Neural progenitor cell (in vitro differentiated cells): ENCODE results near the gene GAP43. TPM values are rescaled to one million over a fixed set of nuclear protein-coding genes. Genes with fewer than 3 reads are reported as not detected.

Experiments
- DNase-seq: peaks from one replicate; pipeline ENCODE4 v3.0.0-alpha.2; 2016; ENCODE audit warnings: low spot score
- H2AFZ ChIP-seq: fragments of 200-600 bp; sonication (generic); replicated peaks from 2 replicates; pipeline ENCODE4 v1.6.1; 2016; ENCODE audit warnings: antibody characterized with exemption
- H3F3A ChIP-seq: fragments of 200-600 bp; sonication (generic); 2 replicates; pipeline ENCODE4 v1.6.1; 2016; ENCODE audit warnings: antibody characterized with exemption, low read depth
- H3K27ac ChIP-seq: fragments of 200-600 bp; sonication (generic); 2 replicates; pipeline ENCODE4 v1.5.1; 2016; ENCODE audit warnings: mild to moderate bottlenecking
- H3K27me3 ChIP-seq: fragments of 200-600 bp; sonication (generic); 2 replicates; pipeline ENCODE4 v1.6.1; 2016; ENCODE audit warnings: mild to moderate bottlenecking, moderate library complexity
- H3K36me3 ChIP-seq: fragments of 200-600 bp; sonication (generic); 2 replicates; pipeline ENCODE4 v1.5.1; 2016
- H3K4me1 ChIP-seq: fragments of 200-600 bp; sonication (generic); 2 replicates; pipeline ENCODE4 v1.6.1; 2016; ENCODE audit warnings: mixed run types
- H3K4me2 ChIP-seq: fragments of 200-600 bp; sonication (generic); 2 replicates; pipeline ENCODE4 v1.6.1; 2016
- H3K4me3 ChIP-seq: fragments of 200-600 bp; sonication (generic); 2 replicates; pipeline ENCODE4 v1.5.1; 2016
- H3K79me2 ChIP-seq: fragments of 200-600 bp; sonication (generic); 2 replicates; pipeline ENCODE4 v1.6.1; 2016; ENCODE audit warnings: low read depth
- H3K9ac ChIP-seq: fragments of 200-600 bp; sonication (generic); 2 replicates; pipeline ENCODE4 v1.6.1; 2016
- H3K9me3 ChIP-seq: fragments of 200-600 bp; sonication (generic); 2 replicates; pipeline ENCODE4 v1.5.1; 2016; ENCODE audit warnings: low read depth
- H4K20me1 ChIP-seq: fragments of 200-600 bp; sonication (generic); 2 replicates; pipeline ENCODE4 v1.6.1; 2016; ENCODE audit warnings: low read depth
- H3K27ac Mint-ChIP-seq: 3 replicates; pipeline ENCODE4 v1.8.0; 2021; ENCODE audit warnings: mixed read lengths
- H3K27me3 Mint-ChIP-seq: 2 replicates; pipeline ENCODE4 v1.8.0; 2022; ENCODE audit warnings: low read depth, mild to moderate bottlenecking, inconsistent platforms, moderate library complexity, mixed read lengths; ENCODE audit not compliant: insufficient read depth
- H3K36me3 Mint-ChIP-seq: 3 replicates; pipeline ENCODE4 v1.8.0; 2021; ENCODE audit warnings: mixed read lengths
- H3K4me1 Mint-ChIP-seq: 3 replicates; pipeline ENCODE4 v1.8.0; 2021; ENCODE audit warnings: mixed read lengths
- H3K4me3 Mint-ChIP-seq: 3 replicates; pipeline ENCODE4 v1.8.0; 2021; ENCODE audit warnings: mild to moderate bottlenecking, moderate library complexity, mixed read lengths
- H3K9me3 Mint-ChIP-seq: 3 replicates; pipeline ENCODE4 v1.8.0; 2020; ENCODE audit warnings: mixed read lengths
- CTCF ChIP-seq: fragments of 200-600 bp; sonication (generic); IDR thresholded peaks from 2 replicates; pipeline ENCODE4 v1.5.1; 2017; ENCODE audit warnings: antibody characterized with exemption, mild to moderate bottlenecking
- EZH2 ChIP-seq: fragments of 200-600 bp; sonication (generic); IDR thresholded peaks from 2 replicates; pipeline ENCODE4 v1.6.1; 2017; ENCODE audit warnings: antibody characterized with exemption, mild to moderate bottlenecking, moderate library complexity
- EZH2phosphoT487 ChIP-seq: fragments of 200-600 bp; sonication (generic); IDR thresholded peaks from 2 replicates; pipeline ENCODE4 v1.6.1; 2017; ENCODE audit warnings: antibody characterized with exemption
- total RNA-seq: library from RNA; depleted of rRNA; stranded (reverse); fragments of >200 nt; gene quantifications from 2 replicates; pipeline ENCODE4 v1.2.3, GENCODE V29; 2015; ENCODE audit warnings: low replicate concordance

GAP43 gene
- total RNA-seq, 1 donor from 2014 or later, result 5.0 TPM

- H3K4me2 ChIP-seq, result no peak overlapping the region
- Mint-ChIP-seq H3K4me3 (no peak overlapping the region), H3K27ac (no peak overlapping the region), H3K27me3 (no peaks in the 10 kb centered on the region), H3K4me1 (no peaks in the 10 kb centered on the region), H3K36me3 (peaks cover 7% of the 10 kb centered on the region), H3K9me3 (no peaks in the 10 kb centered on the region)
- no peaks in the 10 kb centered on the region for H3K4me1 ChIP-seq
- no peak for DNase-seq
- no peak overlapping the region for H2AFZ ChIP-seq
- H3K36me3 ChIP-seq, result no peaks in the 10 kb centered on the region
- no peak overlapping the region for H3K27ac ChIP-seq
- H3F3A ChIP-seq, result no peaks in the 10 kb centered on the region
- H4K20me1 ChIP-seq, result no peaks in the 10 kb centered on the region
- no peaks in the 10 kb centered on the region for H3K27me3 ChIP-seq
- TF ChIP-seq EZH2 (no peak), CTCF (no peak), EZH2phosphoT487 (no peak)
- no peak overlapping the region for H3K9ac ChIP-seq
- H3K9me3 ChIP-seq, result no peaks in the 10 kb centered on the region
- H3K4me3 ChIP-seq, result no peak overlapping the region
- H3K79me2 ChIP-seq, result no peaks in the 10 kb centered on the region
These were observed 15.7 kb downstream of the GAP43 start for GRCh38 chr3:115638991-115639390.

GRCh38 chr3:115644391-115644790 is 21.1 kb downstream of the GAP43 start:
- Mint-ChIP-seq H3K36me3 (peaks cover 8% of the 10 kb centered on the region), H3K27me3 (no peaks in the 10 kb centered on the region), H3K9me3 (peaks cover 13% of the 10 kb centered on the region), H3K4me3 (no peak overlapping the region), H3K4me1 (peaks cover 11% of the 10 kb centered on the region), H3K27ac (no peak overlapping the region)
- no peaks in the 10 kb centered on the region for H3K27me3 ChIP-seq
- no peak overlapping the region for H3K4me3 ChIP-seq
- H3K27ac ChIP-seq, result no peak overlapping the region
- no peaks in the 10 kb centered on the region for H3K4me1 ChIP-seq
- H3F3A ChIP-seq, result no peaks in the 10 kb centered on the region
- no peak overlapping the region for H3K4me2 ChIP-seq
- TF ChIP-seq EZH2phosphoT487 (no peak), EZH2 (no peak), CTCF (no peak)
- H3K79me2 ChIP-seq, result no peaks in the 10 kb centered on the region
- no peak overlapping the region for H2AFZ ChIP-seq
- no peak for DNase-seq
- no peaks in the 10 kb centered on the region for H4K20me1 ChIP-seq
- H3K36me3 ChIP-seq, result no peaks in the 10 kb centered on the region
- no peaks in the 10 kb centered on the region for H3K9me3 ChIP-seq
- H3K9ac ChIP-seq, result no peak overlapping the region

GRCh38 chr3:115646027-115646690 is 22.8 kb downstream of the GAP43 start:
- Mint-ChIP-seq H3K4me3 (no peak overlapping the region), H3K27me3 (no peaks in the 10 kb centered on the region), H3K9me3 (peaks cover 13% of the 10 kb centered on the region), H3K4me1 (peaks cover 11% of the 10 kb centered on the region), H3K27ac (no peak overlapping the region), H3K36me3 (peaks cover 9% of the 10 kb centered on the region)
- no peak for TF ChIP-seq CTCF
- Histone ChIP-seq H3K9ac (no peak overlapping the region), H4K20me1 (no peaks in the 10 kb centered on the region), H3K27me3 (no peaks in the 10 kb centered on the region), H3F3A (no peaks in the 10 kb centered on the region), H2AFZ (no peak overlapping the region), H3K79me2 (no peaks in the 10 kb centered on the region), H3K27ac (no peak overlapping the region), H3K36me3 (no peaks in the 10 kb centered on the region), H3K4me2 (no peak overlapping the region), H3K4me1 (no peaks in the 10 kb centered on the region), H3K9me3 (no peaks in the 10 kb centered on the region), H3K4me3 (no peak overlapping the region)
- no peak for DNase-seq
